ENCODE data around the gene PREX1. TPM values are rescaled to one million over a fixed set of nuclear protein-coding genes. Genes with fewer than 3 reads are reported as not detected.

PREX1 gene
- total RNA-seq, 1 donor from 2014 or later, result 36.1 TPM

DNA sequence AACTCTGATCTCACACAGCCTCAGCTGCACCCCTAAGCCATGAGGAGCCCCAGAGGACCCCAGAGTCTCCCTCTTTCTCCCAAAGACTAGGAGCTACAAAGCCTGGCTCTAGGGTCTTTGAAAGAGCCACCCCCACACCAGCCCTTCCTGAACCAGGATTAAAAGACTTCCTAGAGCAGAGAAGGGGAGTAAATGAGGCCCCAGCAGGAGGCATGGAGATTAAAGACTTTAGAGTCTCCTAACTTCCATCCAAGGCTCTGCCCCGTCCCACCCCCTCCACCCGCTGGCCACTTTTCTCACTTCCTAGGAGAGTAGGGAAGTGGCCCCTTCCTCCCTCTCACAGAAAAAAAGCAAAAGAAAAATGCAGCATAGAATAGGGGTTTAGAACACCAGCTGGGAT lies 1.7 kb downstream of the PREX1 start:
- DNase-seq (ENCODE audit: low read depth in 2 of 2), result no peak

- DNase-seq (ENCODE audit: low read depth in 2 of 2), result no peak
Observed at GRCh38 chr20:48825566-48825920, 2.3 kb downstream of the PREX1 start.

- no peak for DNase-seq (ENCODE audit: low read depth in 2 of 2)
Observed at GRCh38 chr20:48824830-48825565, 2.8 kb downstream of the PREX1 start.

- peak; percentile 58 to 91 for DNase-seq (ENCODE audit: low read depth in 2 of 2)
Observed at GRCh38 chr20:48823960-48824498, 3.8 kb downstream of the PREX1 start.

- DNase-seq (ENCODE audit: low read depth in 2 of 2), result peak in 1 of 2 donors; percentile 89
Observed at GRCh38 chr20:48823476-48823875, 4.3 kb downstream of the PREX1 start.

DNA sequence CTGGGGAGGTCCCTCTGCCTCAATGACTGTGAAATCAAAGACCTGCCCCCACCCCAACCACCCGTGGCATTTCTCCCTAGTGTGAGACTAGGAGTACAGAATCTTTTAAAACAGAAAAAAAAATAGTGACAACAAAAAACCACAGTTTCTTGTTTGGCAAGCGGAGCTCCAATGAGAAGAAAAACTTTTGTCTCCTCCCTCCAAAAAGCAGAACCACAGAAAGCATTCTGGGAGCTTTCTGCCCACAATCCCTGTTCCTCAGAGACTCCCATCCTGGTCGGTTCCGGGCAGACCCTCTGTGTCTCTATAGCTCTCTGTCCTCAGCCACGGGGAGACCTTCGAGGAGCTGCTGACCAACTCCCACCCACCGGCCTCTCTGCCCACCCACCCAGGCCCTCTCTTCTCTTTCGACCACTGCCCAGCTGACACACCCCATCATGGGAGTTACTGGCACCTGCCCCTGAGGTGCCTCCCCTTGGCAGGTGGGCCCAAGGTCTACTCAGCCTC lies 4.9 kb downstream of the PREX1 start:
- no peak for DNase-seq (ENCODE audit: low read depth in 2 of 2)

GRCh38 chr20:48822178-48822577 lies 5.6 kb downstream of the PREX1 start:
- no peak for DNase-seq (ENCODE audit: low read depth in 2 of 2)

- DNase-seq (ENCODE audit: low read depth in 2 of 2), result no peak
Observed at GRCh38 chr20:48821261-48821920, 6.4 kb downstream of the PREX1 start.

- DNase-seq (ENCODE audit: low read depth in 2 of 2), result no peak
Observed at GRCh38 chr20:48820649-48820973, 7.2 kb downstream of the PREX1 start.

GRCh38 chr20:48819821-48820648 lies 7.8 kb downstream of the PREX1 start:
- DNase-seq (ENCODE audit: low read depth in 2 of 2), result no peak

DNA sequence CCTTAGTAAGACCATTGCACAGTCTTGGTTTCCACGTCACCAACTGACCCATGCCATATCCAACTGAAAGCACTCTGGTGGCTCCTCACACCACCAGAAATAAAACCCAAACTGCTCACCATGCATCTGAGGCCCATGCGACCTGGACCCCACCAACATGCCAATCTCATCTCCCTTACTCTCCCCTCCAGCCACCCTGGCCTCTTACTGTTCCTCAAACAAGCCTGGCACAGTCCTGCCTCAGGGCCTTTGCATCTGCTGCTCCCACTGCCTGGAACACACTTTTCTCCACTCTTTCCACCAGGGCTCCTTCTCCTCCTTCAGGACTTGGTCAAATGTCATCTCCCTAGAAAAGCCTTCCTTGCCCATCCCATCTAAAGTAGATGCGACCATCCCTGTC lies 8.7 kb downstream of the PREX1 start:
- DNase-seq (ENCODE audit: low read depth in 2 of 2), result no peak

DNA sequence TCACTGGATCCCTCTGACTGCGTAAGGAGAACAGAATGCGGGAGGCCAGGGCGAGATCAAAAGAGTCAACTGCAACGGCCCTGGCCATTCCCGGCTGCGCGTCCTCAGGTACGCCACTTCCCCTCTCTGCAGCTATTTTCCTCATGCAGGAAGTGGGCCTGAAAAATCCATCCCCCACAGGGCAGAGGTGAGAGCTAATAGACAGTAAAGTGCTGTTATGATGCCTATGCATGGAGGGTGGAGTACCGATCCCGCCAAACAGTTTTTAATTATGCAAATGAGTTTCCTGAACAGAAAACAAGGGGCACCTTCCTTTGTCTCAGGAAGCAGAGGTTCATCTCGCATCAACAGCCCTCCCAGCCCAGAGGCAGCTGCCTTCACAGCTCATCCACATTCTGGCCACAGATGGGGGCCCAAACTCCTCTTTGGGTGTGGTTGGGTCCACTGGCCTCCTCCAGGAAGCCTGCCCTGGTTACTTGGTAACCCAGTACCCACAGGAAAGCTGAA lies 9.3 kb downstream of the PREX1 start:
- DNase-seq (ENCODE audit: low read depth in 2 of 2), result peak in 1 of 2 donors; percentile 32

DNA sequence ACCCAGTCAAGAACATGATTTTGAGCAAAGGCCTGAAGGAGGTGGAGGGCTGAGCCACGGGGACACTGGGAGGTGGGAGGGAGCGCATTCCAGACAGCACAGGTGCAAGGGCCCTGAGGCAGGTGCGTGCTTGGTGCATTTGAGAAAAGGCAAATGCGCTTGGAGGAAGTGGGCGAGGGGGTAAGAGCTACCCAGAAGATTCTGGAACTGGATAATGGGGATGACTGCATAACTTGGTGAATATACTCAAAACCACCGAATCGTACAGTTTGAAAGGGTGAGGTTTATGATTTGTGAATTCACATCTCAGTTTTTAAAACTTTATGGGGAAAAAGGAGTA lies 9.8 kb downstream of the PREX1 start:
- no peak for DNase-seq (ENCODE audit: low read depth in 2 of 2)

DNA sequence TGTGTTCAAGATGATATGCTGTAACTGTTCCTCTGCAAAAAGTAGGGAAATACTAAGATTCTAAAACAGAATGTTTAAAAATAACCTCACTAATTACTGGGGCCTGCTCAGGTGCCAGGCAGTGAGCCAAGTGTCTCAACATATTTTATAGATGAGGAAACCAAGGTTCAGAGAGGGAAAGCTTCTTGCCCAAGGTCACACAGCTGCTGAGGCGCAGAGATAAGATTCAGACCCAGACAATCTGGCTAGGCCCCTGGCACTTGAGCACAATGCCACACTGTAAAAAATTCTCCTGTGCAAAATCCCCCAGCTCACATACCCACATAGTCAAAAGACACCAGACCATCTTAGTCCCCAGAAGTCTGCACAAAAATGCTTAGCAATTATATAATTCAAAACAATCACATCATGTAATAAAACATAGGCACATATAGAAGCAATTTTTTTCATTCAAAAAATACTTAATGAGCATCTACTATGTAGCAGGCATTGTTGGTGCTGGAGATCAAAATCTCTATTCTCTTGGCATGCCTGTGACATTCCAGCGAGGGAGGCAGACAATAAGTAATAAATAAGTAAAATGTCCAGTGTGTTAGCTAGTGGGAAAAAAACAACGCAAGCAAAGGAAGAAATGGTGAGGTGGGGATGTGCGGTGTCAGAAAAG lies 10.3 kb downstream of the PREX1 start:
- DNase-seq (ENCODE audit: low read depth in 2 of 2), result peak in 1 of 2 donors; percentile 56

DNA sequence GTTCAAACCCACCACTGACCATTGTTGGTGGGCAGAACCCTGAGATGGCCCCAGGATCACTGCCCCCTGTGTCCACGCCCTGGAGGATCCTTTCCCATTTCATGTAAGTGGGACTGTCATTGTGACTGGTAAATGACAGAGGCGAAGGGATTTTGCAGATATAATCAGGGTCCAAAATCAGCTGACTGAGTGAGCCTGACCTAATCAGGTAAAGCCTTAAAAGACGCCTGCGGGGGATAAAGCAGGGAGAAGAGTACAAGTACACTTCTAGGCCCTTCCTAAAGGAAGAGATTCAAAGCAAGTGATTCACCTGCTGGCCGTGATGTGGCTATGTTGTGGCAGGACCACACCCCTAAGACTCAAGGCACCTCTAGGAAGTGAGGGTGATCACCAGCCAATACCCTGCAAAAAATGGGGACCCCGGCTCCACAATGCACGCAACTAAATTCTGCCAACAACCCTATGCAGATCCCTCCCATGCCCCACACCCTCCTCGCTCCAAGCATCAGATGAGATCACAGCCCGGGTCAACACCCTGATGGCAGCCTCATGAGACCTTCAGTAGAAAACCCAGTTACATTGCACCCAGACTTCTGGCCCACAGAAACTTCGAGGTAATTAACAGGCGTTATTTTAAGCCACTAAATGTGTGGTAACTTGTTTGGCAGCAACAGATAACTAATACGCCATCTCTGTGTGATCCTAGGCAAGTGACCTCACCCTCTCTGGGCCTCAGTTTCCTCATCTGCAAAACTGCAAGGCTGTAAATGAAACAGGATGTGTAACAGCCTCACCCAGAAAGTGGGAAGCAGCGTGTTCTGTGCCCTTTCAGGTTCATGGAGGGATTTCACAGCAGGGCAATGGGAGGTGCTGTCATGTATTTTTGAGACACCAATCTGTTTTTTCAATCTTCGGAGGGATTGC lies 11.3 kb downstream of the PREX1 start:
- no peak for DNase-seq (ENCODE audit: low read depth in 2 of 2)

GRCh38 chr20:48815537-48815936 lies 12.3 kb downstream of the PREX1 start:
- no peak for DNase-seq (ENCODE audit: low read depth in 2 of 2)

GRCh38 chr20:48814633-48815032 lies 13.2 kb downstream of the PREX1 start:
- DNase-seq (ENCODE audit: low read depth in 2 of 2), result no peak

- DNase-seq (ENCODE audit: low read depth in 2 of 2), result no peak
Observed at GRCh38 chr20:48813930-48814546, 13.8 kb downstream of the PREX1 start.

DNA sequence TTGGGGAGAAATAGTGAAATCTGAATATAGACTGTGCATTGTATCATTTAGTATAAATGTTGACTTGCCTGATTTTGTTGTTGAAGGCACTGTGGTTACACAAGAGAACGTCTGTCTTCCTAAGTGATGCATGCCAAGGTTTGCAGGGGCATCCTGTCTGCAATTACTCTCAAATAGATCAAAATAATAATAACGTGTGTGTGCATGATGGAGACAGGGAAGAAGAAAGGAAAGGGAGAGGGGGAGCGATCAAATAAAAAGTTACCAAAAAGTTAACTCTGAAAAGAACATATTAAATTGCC lies 14.4 kb downstream of the PREX1 start:
- peak in 1 of 2 donors; percentile 45 for DNase-seq (ENCODE audit: low read depth in 2 of 2)
